Stimulated activated CD8-positive, alpha-beta memory T cell treated with anti-CD3 and anti-CD28 coated beads, Interleukin-12 subunit alpha, Interleukin-12 subunit beta, amount 100 ng/mL, for 24 hours (primary cell): ENCODE results near the gene SH3RF2.
"Not testable (repeated sequence)": the region's sequence is repeated elsewhere in the genome, so short reads cannot be mapped to it uniquely, and the experiment has no call there.

Experiments used
- DNase-seq: peaks from one replicate; pipeline ENCODE4 v3.0.0-alpha.2; 2020; ENCODE audit errors: extremely low read depth

Gene SH3RF2

GRCh38 chr5:145978708-145979107, 42.3 kb downstream of the SH3RF2 start:
- DNase-seq, result no peak

GRCh38 chr5:145979270-145980223, 43.2 kb downstream of the SH3RF2 start:
- DNase-seq, result no peak

DNA sequence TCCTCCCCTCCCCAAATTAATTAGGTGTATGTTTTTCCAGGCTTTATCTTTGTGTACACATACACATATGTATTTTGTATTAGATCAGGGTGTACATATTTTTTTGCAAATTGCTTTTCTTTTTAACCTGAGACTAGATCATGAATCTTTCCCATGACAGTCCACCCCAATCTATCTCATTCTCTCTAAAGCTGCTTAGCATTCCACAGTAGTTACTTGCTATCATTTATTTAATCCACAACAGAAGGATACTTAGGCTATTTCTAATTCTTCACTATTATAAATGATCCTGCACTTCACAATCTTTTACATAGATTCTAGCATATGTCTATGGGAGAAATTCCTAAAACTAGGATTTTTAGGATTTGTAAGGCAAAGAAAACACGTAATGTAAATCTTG, 43.9 kb downstream of the SH3RF2 start:
- no peak for DNase-seq

- no peak for DNase-seq
Measured at GRCh38 chr5:145980718-145981117, 44.3 kb downstream of the SH3RF2 start.

DNA sequence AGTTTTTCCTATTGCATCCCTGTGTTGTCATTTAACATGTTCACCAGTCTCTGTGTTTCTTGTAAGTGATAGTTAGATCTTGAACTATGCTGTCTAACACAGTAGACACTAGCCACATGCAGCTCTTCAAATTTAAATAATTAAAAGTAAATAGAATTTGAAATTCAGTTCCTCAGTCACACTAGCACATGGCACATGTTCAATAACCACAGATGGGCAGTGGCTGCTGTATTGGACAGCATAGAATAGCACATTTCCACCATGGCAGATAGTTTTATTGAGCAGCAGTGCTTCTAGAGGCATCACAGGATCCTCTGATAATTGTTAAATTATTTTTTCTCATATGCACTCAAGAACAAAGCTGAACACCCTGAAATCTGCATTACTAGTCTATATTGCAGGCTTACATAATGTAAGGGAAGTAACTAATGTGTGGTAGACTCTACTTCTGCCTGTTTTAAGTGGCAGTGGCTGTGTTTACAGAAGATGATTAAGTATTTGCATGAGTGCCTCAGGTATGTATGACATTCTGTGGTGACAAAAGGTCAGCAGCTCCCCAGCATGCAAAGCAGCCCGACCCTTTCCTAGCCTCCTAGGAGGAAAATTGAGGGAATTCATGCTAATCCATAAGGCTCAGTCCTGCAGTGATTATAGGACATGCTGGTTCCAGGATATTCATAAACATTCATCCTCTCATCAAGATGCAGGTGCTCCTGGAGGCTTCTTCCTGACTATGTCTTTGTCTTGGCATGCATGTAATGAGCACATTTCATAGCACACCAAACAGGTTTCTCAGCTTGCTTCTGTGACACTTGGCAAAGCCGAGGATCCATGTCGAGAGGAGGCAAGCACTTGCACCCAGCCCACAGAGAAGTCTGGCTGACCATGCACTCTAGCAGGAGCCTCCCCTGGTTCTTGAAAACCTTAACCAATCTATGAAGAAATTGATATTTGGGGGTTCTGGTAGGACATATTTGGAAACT, 45.5 kb downstream of the SH3RF2 start:
- DNase-seq, result no peak

- no peak for DNase-seq
Measured at GRCh38 chr5:145982572-145983318, 46.4 kb downstream of the SH3RF2 start.

GRCh38 chr5:145983446-145983845, 47.1 kb downstream of the SH3RF2 start:
- no peak for DNase-seq

- no peak for DNase-seq
Measured at GRCh38 chr5:145984072-145984471, 47.7 kb downstream of the SH3RF2 start.

- DNase-seq, result no peak
Measured at GRCh38 chr5:145987856-145988255, 51.5 kb downstream of the SH3RF2 start.

DNA sequence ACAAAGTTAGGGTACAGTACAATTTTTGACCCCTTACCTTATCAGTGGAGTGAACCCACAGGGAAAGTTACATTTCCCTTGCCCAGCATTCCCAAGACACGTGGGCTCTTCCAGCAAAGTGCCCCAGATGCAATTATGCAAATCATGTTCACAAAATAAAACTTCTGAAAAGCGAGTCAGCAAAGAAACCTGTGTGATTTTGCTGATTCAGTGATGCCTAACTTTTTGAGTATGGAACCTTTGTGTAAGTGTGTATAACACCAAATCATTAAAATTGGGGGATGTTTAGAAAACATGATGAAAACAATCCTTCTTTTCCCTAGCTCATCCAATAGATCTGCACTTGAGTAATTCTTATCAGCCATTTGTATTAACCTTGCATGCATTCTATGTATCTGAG, 52.6 kb downstream of the SH3RF2 start:
- DNase-seq, result no peak

DNA sequence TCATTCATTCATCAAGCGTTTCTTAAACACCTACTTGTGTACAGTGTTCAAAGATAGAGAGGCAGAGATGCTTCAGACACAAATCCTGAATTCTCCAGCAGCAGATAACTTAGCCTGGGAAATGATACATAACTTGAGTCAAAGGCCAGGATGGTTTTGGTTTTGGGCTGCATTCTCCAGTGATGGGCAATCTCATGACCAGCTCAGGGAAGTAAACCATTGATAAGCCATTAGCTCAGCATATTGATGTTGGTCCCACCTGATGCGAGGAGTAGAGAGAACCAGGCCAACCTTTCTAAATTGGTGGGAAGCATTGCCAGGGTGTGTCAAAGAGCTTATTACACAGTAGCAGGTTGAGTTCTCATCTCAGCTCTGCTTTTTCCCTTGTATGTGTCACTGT, 53.0 kb downstream of the SH3RF2 start:
- no peak for DNase-seq

DNA sequence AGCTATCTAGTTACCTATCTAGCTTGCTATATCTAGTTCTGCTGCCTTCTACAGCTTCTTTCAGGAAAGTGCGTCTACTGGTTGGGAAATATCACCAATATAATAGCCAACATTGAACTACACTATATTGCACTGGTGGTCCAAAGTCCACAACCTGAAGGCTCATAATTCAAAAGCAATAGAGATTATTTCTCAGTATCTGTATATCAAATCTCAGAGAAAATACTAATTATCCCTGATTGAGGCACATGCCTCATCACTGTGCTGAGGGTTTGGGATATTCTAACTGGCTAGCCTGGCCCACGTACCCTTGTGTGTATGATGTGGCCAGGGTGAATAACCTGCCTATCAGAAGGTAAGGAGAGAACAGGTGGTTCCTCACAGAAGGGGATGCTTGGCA, 53.8 kb downstream of the SH3RF2 start:
- DNase-seq, result no peak

- no peak for DNase-seq
Measured at GRCh38 chr5:145991044-145991575, 54.7 kb downstream of the SH3RF2 start.

DNA sequence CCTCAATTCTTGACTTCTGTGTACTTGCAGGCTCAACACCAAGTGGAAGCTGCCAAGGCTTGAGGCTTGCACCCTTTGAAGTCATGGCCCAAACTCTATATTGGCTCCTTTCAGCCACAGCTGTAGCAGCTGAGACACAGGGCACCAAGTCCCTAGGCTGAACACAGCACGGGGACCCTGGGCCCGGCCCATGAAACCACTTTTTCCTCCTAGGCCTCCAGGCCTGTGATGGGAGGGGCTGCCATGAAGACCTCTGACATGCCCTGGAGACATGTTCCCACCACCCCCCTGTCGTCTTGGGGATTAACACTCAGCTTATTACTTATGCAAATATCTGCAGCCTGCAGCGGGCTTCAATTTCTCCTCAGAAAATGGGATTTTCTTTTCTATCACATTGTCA, 57.2 kb downstream of the SH3RF2 start:
- DNase-seq, result not testable (repeated sequence)

GRCh38 chr5:145996135-145996534, 59.8 kb downstream of the SH3RF2 start:
- no peak for DNase-seq

DNA sequence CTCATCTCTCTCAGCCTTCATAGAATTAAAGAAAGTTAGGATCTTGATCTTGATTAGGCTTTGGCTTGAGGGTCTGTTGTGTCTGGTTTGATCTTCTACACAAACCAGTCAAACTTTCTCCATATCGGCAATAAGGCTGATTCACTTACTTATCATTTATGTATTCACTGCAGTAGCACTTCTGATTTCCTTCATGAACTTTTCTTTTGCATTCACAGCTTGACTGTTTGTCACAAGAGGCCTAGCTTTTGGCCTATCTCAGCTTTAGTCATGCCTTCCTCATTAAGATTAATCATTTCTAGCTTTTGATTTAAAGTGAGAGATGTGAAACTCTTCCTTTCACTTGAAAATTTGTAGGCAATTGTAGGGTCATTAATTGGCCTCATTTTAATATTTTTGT, 62.8 kb downstream of the SH3RF2 start:
- DNase-seq, result no peak

DNA sequence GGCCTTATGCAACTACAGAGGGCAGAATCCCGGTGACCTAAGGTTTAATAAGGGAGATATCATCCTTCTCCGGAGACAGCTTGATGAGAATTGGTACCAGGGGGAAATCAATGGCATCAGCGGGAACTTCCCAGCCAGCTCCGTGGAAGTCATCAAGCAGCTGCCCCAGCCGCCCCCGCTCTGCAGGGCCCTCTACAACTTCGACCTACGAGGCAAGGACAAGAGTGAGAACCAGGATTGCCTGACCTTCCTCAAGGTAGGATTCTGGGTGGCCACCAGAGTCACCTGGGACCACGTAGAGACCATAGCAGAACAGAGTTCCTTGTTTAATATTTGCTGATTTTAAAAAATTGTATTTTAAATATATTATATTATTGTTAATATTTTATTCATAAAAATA, 63.7 kb downstream of the SH3RF2 start:
- DNase-seq, result no peak

GRCh38 chr5:146001544-146002190, 65.3 kb downstream of the SH3RF2 start:
- DNase-seq, result no peak

DNA sequence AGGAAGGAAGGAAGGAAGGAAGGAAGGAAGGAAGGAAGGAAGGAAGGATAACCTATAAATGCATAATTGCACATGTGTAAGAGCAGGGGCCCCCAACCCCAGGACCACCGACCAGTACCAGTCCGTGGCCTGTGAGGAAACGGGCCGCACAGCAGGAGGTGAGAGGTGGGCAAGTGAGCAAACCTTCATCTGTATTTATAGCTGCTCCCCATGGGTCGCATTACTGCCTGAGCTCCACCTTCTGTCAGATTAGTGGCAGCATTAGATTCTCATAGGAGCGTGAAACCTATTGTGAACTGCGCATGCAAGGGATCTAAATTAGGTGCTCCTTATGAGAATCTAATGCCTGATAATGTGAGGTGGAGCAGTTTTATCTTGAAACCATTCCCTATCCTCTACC, 66.1 kb downstream of the SH3RF2 start:
- DNase-seq, result no peak

DNA sequence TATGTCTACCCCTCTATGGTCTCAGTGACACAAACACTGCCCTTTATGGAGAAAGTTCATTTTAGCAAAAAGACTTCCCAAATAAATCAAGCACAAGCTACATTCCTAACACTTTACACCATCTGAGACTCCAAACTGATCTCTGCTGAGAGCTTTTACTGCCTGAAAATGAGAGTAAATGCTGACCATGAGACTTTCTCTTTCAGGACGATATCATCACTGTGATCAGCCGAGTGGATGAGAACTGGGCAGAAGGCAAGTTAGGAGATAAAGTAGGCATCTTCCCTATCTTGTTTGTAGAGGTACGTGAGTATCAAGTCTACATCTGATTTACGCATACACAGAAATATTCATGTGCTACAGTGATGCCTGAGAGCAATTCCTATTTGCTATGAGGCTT, 67.5 kb downstream of the SH3RF2 start:
- DNase-seq, result no peak

DNA sequence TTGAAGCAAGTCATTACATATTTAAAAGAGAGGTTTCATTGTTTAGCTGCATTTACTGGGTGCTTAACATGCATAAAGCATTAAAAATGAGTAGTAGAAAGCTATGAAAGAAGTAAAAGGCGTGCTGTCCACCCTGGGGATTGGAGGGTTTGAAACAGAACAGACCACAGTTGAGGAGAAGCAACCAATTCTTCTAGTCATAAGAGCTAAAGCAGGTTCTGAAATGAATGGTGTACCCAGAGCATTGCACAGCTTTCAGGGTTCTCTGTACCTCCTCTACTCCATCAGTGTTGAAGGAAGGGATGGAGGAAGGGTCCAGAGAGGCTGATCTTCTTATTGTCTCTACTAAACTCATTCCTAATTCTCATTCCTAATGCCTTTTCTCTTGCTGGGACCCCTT, 68.9 kb downstream of the SH3RF2 start:
- no peak for DNase-seq
